Omental fat pad (tissue), 4 donors: ENCODE data around the gene GPX6. TPM values are rescaled to one million over a fixed set of nuclear protein-coding genes. Genes with fewer than 3 reads are reported as not detected.
"Not testable (repeated sequence)": the region's sequence is repeated elsewhere in the genome, so short reads cannot be mapped to it uniquely, and the experiment has no call there.

Source experiments
- ATAC-seq: fragments of 150-250 bp; one replicate; pipeline ENCODE4 v1.9.1; 2016; ENCODE audit warnings: mild to moderate bottlenecking, moderate library complexity; ENCODE audit not compliant: low FRiP score
- DNase-seq: peaks from one replicate; pipeline ENCODE4 v3.0.0-alpha.2; 2019; ENCODE audit warnings: low spot score
- CTCF ChIP-seq, 3 donors: fragments of 450-650 bp; IDR thresholded peaks; one replicate each; pipeline ENCODE4 v1.5.1; 2016 to 2017; ENCODE audit warnings: antibody characterized with exemption in 3 of 3, mild to moderate bottlenecking in 3 of 3, moderate library complexity in 2 of 3
- total RNA-seq, 4 donors: library from RNA; depleted of rRNA; stranded (reverse); fragments of >200 nt; gene quantifications; one replicate each; pipeline ENCODE4 v1.1.0, GENCODE V29; 2016

Gene GPX6
- total RNA-seq, 4 donors from 2014 or later: not detected

- no peak for DNase-seq
- TF ChIP-seq CTCF (IDR thresholded peaks at IDR 0.05): no peak
- no peak for ATAC-seq
Observed at GRCh38 chr6:28551891-28552666, 36.5 kb upstream of the GPX6 start.

- DNase-seq, ATAC-seq: not testable (repeated sequence)
Observed at GRCh38 chr6:28547003-28547402, 31.4 kb upstream of the GPX6 start.

- TF ChIP-seq CTCF (IDR thresholded peaks at IDR 0.05): no peak
- ATAC-seq (no peak), DNase-seq (no peak)
Observed at GRCh38 chr6:28545955-28546354, 30.4 kb upstream of the GPX6 start.

- DNase-seq (no peak), ATAC-seq (peak; percentile 25)
- no peak for TF ChIP-seq CTCF (IDR thresholded peaks at IDR 0.05)
Observed at GRCh38 chr6:28543651-28544610, 28.3 kb upstream of the GPX6 start.

GRCh38 chr6:28542440-28543296 lies 27.1 kb upstream of the GPX6 start:
- TF ChIP-seq CTCF (IDR thresholded peaks at IDR 0.05): no peak
- ATAC-seq (peak; percentile 69), DNase-seq (no peak)

- TF ChIP-seq CTCF (IDR thresholded peaks at IDR 0.05): no peak
- no peak for ATAC-seq
- no peak for DNase-seq
Observed at GRCh38 chr6:28541996-28542395, 26.4 kb upstream of the GPX6 start.
